H1 (cell line): ENCODE results near the gene TFCP2. TPM values are rescaled to one million over a fixed set of nuclear protein-coding genes. Genes with fewer than 3 reads are reported as not detected.

Experiments
- ASH2L ChIP-seq: fragments of 200-600, 300-600 bp; sonication (generic); IDR thresholded peaks from one replicate; pipeline ENCODE4 v1.7.1; 2017; ENCODE audit warnings: low read length
- CBX5 ChIP-seq: fragments of 300-800, 300-1000 bp; sonication (generic); IDR thresholded peaks from 2 replicates; pipeline ENCODE4 v1.7.1; 2016; ENCODE audit warnings: antibody characterized with exemption, low read length, low read depth
- CHD2 ChIP-seq: IDR thresholded peaks from 2 replicates; pipeline ENCODE4 v1.6.1; 2012; ENCODE audit warnings: low read length, improper control_type of control experiment
- EGR1 ChIP-seq: IDR thresholded peaks from 2 replicates; pipeline ENCODE4 v1.6.1; 2011; ENCODE audit warnings: low read depth, low read length, borderline replicate concordance
- EZH2 ChIP-seq: fragments of 200-600 bp; sonication (generic); IDR thresholded peaks from 2 replicates; pipeline ENCODE4 v1.7.1; 2012; ENCODE audit warnings: low read depth, mild to moderate bottlenecking, moderate library complexity, low read length, inconsistent platforms; ENCODE audit not compliant: severe bottlenecking
- GTF2F1 ChIP-seq: IDR thresholded peaks from 2 replicates; pipeline ENCODE4 v1.6.1; 2012; ENCODE audit warnings: low read depth, low read length, improper control_type of control experiment, borderline replicate concordance
- JUN ChIP-seq: IDR thresholded peaks from 2 replicates; pipeline ENCODE4 v1.6.1; 2011; ENCODE audit warnings: low read depth, mild to moderate bottlenecking, improper control_type of control experiment, low read length
- JUND ChIP-seq: IDR thresholded peaks from 2 replicates; pipeline ENCODE4 v1.6.1; 2011; ENCODE audit warnings: mild to moderate bottlenecking, improper control_type of control experiment, low read length
- KDM4A ChIP-seq: IDR thresholded peaks from one replicate; pipeline ENCODE4 v1.7.1; 2012; ENCODE audit warnings: low read depth, mild to moderate bottlenecking, moderate library complexity, low read length, inconsistent platforms; ENCODE audit not compliant: severe bottlenecking
- MAFK ChIP-seq: IDR thresholded peaks from 2 replicates; pipeline ENCODE4 v1.6.1; 2012; ENCODE audit warnings: low read depth, mild to moderate bottlenecking, improper control_type of control experiment, low read length
- PHF8 ChIP-seq: fragments of 200-600 bp; sonication (generic); conservative IDR thresholded peaks from 2 replicates; pipeline ENCODE4 v1.7.1; 2012; ENCODE audit warnings: low read depth, mild to moderate bottlenecking, inconsistent platforms, low read length, moderate library complexity
- POLR2A ChIP-seq, 2 experiments: IDR thresholded peaks; 1 replicate in 1 of 2; 2 replicates in 1 of 2; pipeline ENCODE4 v1.6.1; 2011; ENCODE audit warnings: low read depth in 2 of 2, low read length in 2 of 2, mild to moderate bottlenecking in 2 of 2; ENCODE audit errors: control extremely low read depth in 1 of 2
- POU5F1 ChIP-seq: IDR thresholded peaks from 2 replicates; pipeline ENCODE4 v1.6.1; 2011; ENCODE audit warnings: low read depth, mild to moderate bottlenecking, low read length, moderate library complexity
- RBBP5 ChIP-seq: IDR thresholded peaks from 2 replicates; pipeline ENCODE4 v1.7.1; 2012; ENCODE audit warnings: low read depth, mild to moderate bottlenecking, inconsistent platforms, low read length, moderate library complexity, borderline replicate concordance
- SP1 ChIP-seq: IDR thresholded peaks from 2 replicates; pipeline ENCODE4 v1.6.1; 2011; ENCODE audit warnings: low read depth, low read length
- SP2 ChIP-seq: IDR thresholded peaks from 2 replicates; pipeline ENCODE4 v1.6.1; 2012; ENCODE audit warnings: mild to moderate bottlenecking, low read length, inconsistent platforms
- SP4 ChIP-seq: IDR thresholded peaks from 2 replicates; pipeline ENCODE4 v1.6.1; 2012; ENCODE audit warnings: low read length, inconsistent platforms
- TBP ChIP-seq: IDR thresholded peaks from 2 replicates; pipeline ENCODE4 v1.6.1; 2011; ENCODE audit warnings: low read depth, low read length, improper control_type of control experiment
- TCF12 ChIP-seq: IDR thresholded peaks from 2 replicates; pipeline ENCODE4 v1.6.1; 2011; ENCODE audit warnings: low read depth, mild to moderate bottlenecking, low read length
- YY1 ChIP-seq: IDR thresholded peaks from 2 replicates; pipeline ENCODE4 v1.6.1; 2011; ENCODE audit warnings: low read depth, mild to moderate bottlenecking, low read length
- polyA plus RNA-seq, 7 experiments: library from polyadenylated mRNA; depleted of rRNA in 3 of 7; stranded (reverse) in 5 of 7; unstranded in 2 of 7; fragments of >200 nt in 5 of 7; fragments of 200-250 nt in 2 of 7; gene quantifications; 1 replicate in 5 of 7; 2 replicates in 1 of 7; 4 replicates in 1 of 7; pipeline versions ENCODE4 v1.2.1 to v1.2.3, GENCODE V29; 2011 to 2013; ENCODE audit warnings: missing spikeins in 2 of 7, mixed read lengths in 2 of 7
- total RNA-seq: library from RNA; stranded (reverse); fragmentation: NEBNext Ultra II Directional; extraction: Animal tissue kit (Norgen Biotek cat#: 25700); gene quantifications from 2 replicates; pipeline ENCODE4 v1.2.1, GENCODE V29; 2021
- TF ChIP-seq, protein P1 (sequence below): IDR thresholded peaks from 2 replicates; pipeline ENCODE4 v1.6.1; 2012; ENCODE audit warnings: low read length, inconsistent platforms
- TF ChIP-seq, protein P2 (sequence below), 3 experiments: IDR thresholded peaks; 1 replicate in 2 of 3; 2 replicates in 1 of 3; pipeline versions ENCODE4 v1.5.1 to v1.6.1; 2011; ENCODE audit warnings: low read length in 3 of 3, mild to moderate bottlenecking in 3 of 3, inconsistent platforms in 2 of 3, low read depth in 1 of 3, moderate library complexity in 1 of 3; ENCODE audit not compliant: insufficient read depth in 1 of 3; ENCODE audit errors: control extremely low read depth in 1 of 3

TFCP2 gene
- total and polyA plus RNA-seq, 2 of the 8 experiments (the other 6 are each of a cell fraction or from before 2014, with no cell fraction given): 19.8 to 49.2 TPM

- TF ChIP-seq POU5F1: no peak
- TF ChIP-seq, protein P1, sequence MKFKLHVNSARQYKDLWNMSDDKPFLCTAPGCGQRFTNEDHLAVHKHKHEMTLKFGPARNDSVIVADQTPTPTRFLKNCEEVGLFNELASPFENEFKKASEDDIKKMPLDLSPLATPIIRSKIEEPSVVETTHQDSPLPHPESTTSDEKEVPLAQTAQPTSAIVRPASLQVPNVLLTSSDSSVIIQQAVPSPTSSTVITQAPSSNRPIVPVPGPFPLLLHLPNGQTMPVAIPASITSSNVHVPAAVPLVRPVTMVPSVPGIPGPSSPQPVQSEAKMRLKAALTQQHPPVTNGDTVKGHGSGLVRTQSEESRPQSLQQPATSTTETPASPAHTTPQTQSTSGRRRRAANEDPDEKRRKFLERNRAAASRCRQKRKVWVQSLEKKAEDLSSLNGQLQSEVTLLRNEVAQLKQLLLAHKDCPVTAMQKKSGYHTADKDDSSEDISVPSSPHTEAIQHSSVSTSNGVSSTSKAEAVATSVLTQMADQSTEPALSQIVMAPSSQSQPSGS: no peak
- TF ChIP-seq TCF12: 0 out of 2 replicates have a peak, but pooled peaks have one; percentile 24
- TF ChIP-seq SP2: no peak
- TF ChIP-seq CBX5: no peak
- TF ChIP-seq, protein P2, sequence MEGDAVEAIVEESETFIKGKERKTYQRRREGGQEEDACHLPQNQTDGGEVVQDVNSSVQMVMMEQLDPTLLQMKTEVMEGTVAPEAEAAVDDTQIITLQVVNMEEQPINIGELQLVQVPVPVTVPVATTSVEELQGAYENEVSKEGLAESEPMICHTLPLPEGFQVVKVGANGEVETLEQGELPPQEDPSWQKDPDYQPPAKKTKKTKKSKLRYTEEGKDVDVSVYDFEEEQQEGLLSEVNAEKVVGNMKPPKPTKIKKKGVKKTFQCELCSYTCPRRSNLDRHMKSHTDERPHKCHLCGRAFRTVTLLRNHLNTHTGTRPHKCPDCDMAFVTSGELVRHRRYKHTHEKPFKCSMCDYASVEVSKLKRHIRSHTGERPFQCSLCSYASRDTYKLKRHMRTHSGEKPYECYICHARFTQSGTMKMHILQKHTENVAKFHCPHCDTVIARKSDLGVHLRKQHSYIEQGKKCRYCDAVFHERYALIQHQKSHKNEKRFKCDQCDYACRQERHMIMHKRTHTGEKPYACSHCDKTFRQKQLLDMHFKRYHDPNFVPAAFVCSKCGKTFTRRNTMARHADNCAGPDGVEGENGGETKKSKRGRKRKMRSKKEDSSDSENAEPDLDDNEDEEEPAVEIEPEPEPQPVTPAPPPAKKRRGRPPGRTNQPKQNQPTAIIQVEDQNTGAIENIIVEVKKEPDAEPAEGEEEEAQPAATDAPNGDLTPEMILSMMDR (IDR thresholded peaks at IDR 0.05; ENCODE audit: control extremely low read depth in 1 of 3, insufficient read depth in 1 of 3, low read depth in 1 of 3, low read length in 3 of 3): peak in 1 of 3 experiments; percentile 2; a peak in 2 of 4 replicates
- TF ChIP-seq YY1: no peak
- TF ChIP-seq JUND: no peak
- no peak for TF ChIP-seq JUN
- no peak for TF ChIP-seq CHD2
- no peak for TF ChIP-seq EGR1
- no peak for TF ChIP-seq MAFK
- no peak for TF ChIP-seq SP4
- peak; percentile 99 for TF ChIP-seq POLR2A (IDR thresholded peaks at IDR 0.05; ENCODE audit: control extremely low read depth in 1 of 2, low read depth in 2 of 2, low read length in 2 of 2)
- peak; percentile 95 for TF ChIP-seq ASH2L
- peak; percentile 95 for TF ChIP-seq GTF2F1
- no peak for TF ChIP-seq EZH2
- peak; percentile 86 for TF ChIP-seq PHF8
- peak; percentile 55; the same call in 1 of the 2 replicates for TF ChIP-seq SP1
- peak; percentile 63 for TF ChIP-seq KDM4A
- TF ChIP-seq RBBP5: peak; percentile 87; the same call in 1 of the 2 replicates
- peak; percentile 97 for TF ChIP-seq TBP
Observed at GRCh38 chr12:51083126-51083833, 89.7 kb downstream of the TFCP2 start, which contains the start of gene CSRNP2 (continued).
